Keratinocyte (primary cell): Measurements from ENCODE around the gene FAM174A.

Source experiments
- CTCF ChIP-seq, 3 experiments: IDR thresholded peaks in 1 of 3; conservative IDR thresholded peaks in 1 of 3; optimal IDR thresholded peaks in 1 of 3; 2 replicates in 2 of 3; 3 replicates in 1 of 3; pipeline versions ENCODE3 to v1.5.1; 2011; ENCODE audit warnings: low read length in 3 of 3, mild to moderate bottlenecking in 3 of 3, moderate library complexity in 2 of 3, control low read depth in 1 of 3, inconsistent platforms in 1 of 3; ENCODE audit not compliant: insufficient read depth in 2 of 3; ENCODE audit errors: extremely low read depth in 1 of 3
- EZH2 ChIP-seq: IDR thresholded peaks from one replicate; pipeline ENCODE4 v1.6.1; 2012; ENCODE audit warnings: inconsistent platforms, mild to moderate bottlenecking, low read length, moderate library complexity

GRCh38 chr5:100576217-100576751, 41.1 kb downstream of the FAM174A start:
- no peak for TF ChIP-seq EZH2
- no peak for TF ChIP-seq CTCF (optimal IDR thresholded peaks at IDR 0.05 in 1 of 3, IDR thresholded peaks at IDR 0.05 in 1 of 3, conservative IDR thresholded peaks at IDR 0.05 in 1 of 3; ENCODE audit: extremely low read depth in 1 of 3, insufficient read depth in 2 of 3, low read length in 3 of 3)
